Sigmoid colon (tissue), 7 donors: ENCODE data around the gene AK5. TPM values are rescaled to one million over a fixed set of nuclear protein-coding genes. Genes with fewer than 3 reads are reported as not detected.

Source experiments
- DNase-seq: peaks from one replicate; pipeline ENCODE4 v3.0.0-alpha.2; 2019
- H3K27ac ChIP-seq, 4 donors: fragments of 200-600 bp; sonication (generic); one replicate each; pipeline ENCODE4 v1.5.1; 2016 to 2019; ENCODE audit warnings: mild to moderate bottlenecking in 1 of 4
- H3K27me3 ChIP-seq, 3 donors: fragments of 200-600 bp; sonication (generic); one replicate each; pipeline ENCODE4 v1.5.1; 2019; ENCODE audit warnings: mild to moderate bottlenecking in 1 of 3
- H3K36me3 ChIP-seq, 4 donors: fragments of 200-600 bp; sonication (generic); one replicate each; pipeline ENCODE4 v1.5.1; 2016 to 2019
- H3K4me1 ChIP-seq, 4 donors: fragments of 200-600 bp; sonication (generic); one replicate each; pipeline ENCODE4 v1.5.1; 2017 to 2019
- H3K4me3 ChIP-seq, 4 donors: fragments of 200-600 bp; sonication (generic); one replicate each; pipeline ENCODE4 v1.5.1; 2017 to 2019; ENCODE audit warnings: mild to moderate bottlenecking in 2 of 4, moderate library complexity in 1 of 4
- H3K9me3 ChIP-seq, 4 donors: fragments of 200-600 bp in 3 of 4; sonication (generic) in 3 of 4; one replicate each; pipeline versions ENCODE4 v1.5.1 to v1.6.1; 2013 to 2019
- CTCF ChIP-seq, 4 experiments: fragments of 450-650 bp in 3 of 4; fragments of 200-600 bp in 1 of 4; IDR thresholded peaks; one replicate each; pipeline ENCODE4 v1.5.1; 2016 to 2019; ENCODE audit warnings: antibody characterized with exemption in 4 of 4, mild to moderate bottlenecking in 3 of 4, moderate library complexity in 2 of 4
- EP300 ChIP-seq, 4 donors: sonication (generic); formaldehyde crosslinking; IDR thresholded peaks; one replicate each; pipeline ENCODE4 v1.6.1; 2017; ENCODE audit warnings: antibody characterized with exemption in 4 of 4
- POLR2A ChIP-seq, 2 donors: fragments of 450-650 bp; IDR thresholded peaks; one replicate each; pipeline ENCODE4 v1.6.1; 2016; ENCODE audit warnings: antibody characterized with exemption in 2 of 2, mild to moderate bottlenecking in 2 of 2, moderate library complexity in 2 of 2
- POLR2AphosphoS5 ChIP-seq, 4 donors: sonication (generic); formaldehyde crosslinking; IDR thresholded peaks; one replicate each; pipeline ENCODE4 v1.6.1; 2017; ENCODE audit warnings: antibody characterized with exemption in 4 of 4
- WGBS, 2 donors: extraction: QIAGEN DNeasy Blood & Tissue Kit; methylation state at CpG; one replicate each; pipeline ENCODE4 v1.1.7; 2013; 5-methylcytosine and 5-hydroxymethylcytosine counted together
- intact Hi-C: fragments of 100-400 bp; cut with DNase I; formaldehyde crosslinking; loops from one replicate; pipeline ENCODE4 v1.15.1; 2023
- polyA plus RNA-seq, 3 donors: library from polyadenylated mRNA; stranded (reverse); fragments of 200-250 nt; gene quantifications; one replicate each; pipeline ENCODE4 v1.2.3, GENCODE V29; 2013
- total RNA-seq, 4 donors: library from RNA; depleted of rRNA; stranded (reverse); fragments of >200 nt; gene quantifications; one replicate each; pipeline ENCODE4 v1.1.0, GENCODE V29; 2016
- donor health status: healthy with polysubstance abuse.
- donor health status: Bipolar disorder and iron deficiency.
- donor health status: healthy.

Gene AK5
- total and polyA plus RNA-seq, 7 donors = 0.33 to 6.1 (median 1.9) TPM; not detected in 1

GRCh38 chr1:77590651-77591050 is 308.8 kb downstream of the AK5 start:
- intact Hi-C loops = no loop called here
- Histone ChIP-seq H3K27ac (no peak overlapping the region), H3K27me3 (no peaks in the 10 kb centered on the region), H3K9me3 (no peaks in the 10 kb centered on the region), H3K36me3 (no peaks in the 10 kb centered on the region), H3K4me3 (no peak overlapping the region), H3K4me1 (peaks cover 0 to 12% (median 6%) of the 10 kb centered on the region in 4 donors)
- no peak for DNase-seq
- WGBS, 2 donors = 90 to 94% methylated on average over 1 of the region's 1 CpG
- TF ChIP-seq CTCF (IDR thresholded peaks at IDR 0.05) = no peak
- TF ChIP-seq POLR2AphosphoS5 (IDR thresholded peaks at IDR 0.05) = no peak
- no peak for TF ChIP-seq EP300 (IDR thresholded peaks at IDR 0.05)
- no peak for TF ChIP-seq POLR2A (IDR thresholded peaks at IDR 0.05)

GRCh38 chr1:77592906-77593305 is 311.1 kb downstream of the AK5 start:
- Histone ChIP-seq H3K4me3 (no peak overlapping the region), H3K9me3 (no peaks in the 10 kb centered on the region), H3K4me1 (peaks cover 0 to 12% (median 6%) of the 10 kb centered on the region in 4 donors), H3K36me3 (peaks cover 0 to 6% (median 0%) of the 10 kb centered on the region in 4 donors), H3K27ac (no peak overlapping the region), H3K27me3 (no peaks in the 10 kb centered on the region)
- intact Hi-C loops = no loop called here
- WGBS, 2 donors = 94 to 99% methylated on average over 2 of the region's 2 CpGs
- DNase-seq = no peak
- TF ChIP-seq POLR2AphosphoS5 (IDR thresholded peaks at IDR 0.05) = no peak
- no peak for TF ChIP-seq POLR2A (IDR thresholded peaks at IDR 0.05)
- TF ChIP-seq EP300 (IDR thresholded peaks at IDR 0.05) = no peak
- TF ChIP-seq CTCF (IDR thresholded peaks at IDR 0.05) = no peak

GRCh38 chr1:77594366-77595112 is 312.7 kb downstream of the AK5 start:
- peaks cover 0 to 6% (median 0%) of the 10 kb centered on the region in 4 donors for H3K36me3 ChIP-seq
- peaks cover 0 to 12% (median 6%) of the 10 kb centered on the region in 4 donors for H3K4me1 ChIP-seq
- DNase-seq = no peak
- H3K27ac ChIP-seq = no peak overlapping the region
- intact Hi-C loops = no loop called here
- no peak overlapping the region for H3K4me3 ChIP-seq
- 68 to 87% methylated on average over 1 of the region's 1 CpG for WGBS, 2 donors
- H3K9me3 ChIP-seq = no peaks in the 10 kb centered on the region
- H3K27me3 ChIP-seq = no peaks in the 10 kb centered on the region
- TF ChIP-seq POLR2AphosphoS5 (IDR thresholded peaks at IDR 0.05) (no peak), POLR2A (IDR thresholded peaks at IDR 0.05) (no peak), CTCF (IDR thresholded peaks at IDR 0.05) (no peak), EP300 (IDR thresholded peaks at IDR 0.05) (no peak)

GRCh38 chr1:77597310-77597709 is 315.5 kb downstream of the AK5 start:
- intact Hi-C loops = no loop called here
- H3K27me3 ChIP-seq = no peaks in the 10 kb centered on the region
- H3K4me3 ChIP-seq = no peak overlapping the region
- H3K36me3 ChIP-seq = peaks cover 0 to 6% (median 0%) of the 10 kb centered on the region in 4 donors
- H3K4me1 ChIP-seq = peaks cover 0 to 6% (median 2%) of the 10 kb centered on the region in 4 donors
- TF ChIP-seq POLR2AphosphoS5 (IDR thresholded peaks at IDR 0.05) (no peak), EP300 (IDR thresholded peaks at IDR 0.05) (no peak), POLR2A (IDR thresholded peaks at IDR 0.05) (no peak), CTCF (IDR thresholded peaks at IDR 0.05) (no peak)
- no peaks in the 10 kb centered on the region for H3K9me3 ChIP-seq
- H3K27ac ChIP-seq = no peak overlapping the region
- WGBS, 2 donors = 95 to 100% methylated on average over 1 of the region's 1 CpG
- DNase-seq = no peak
